ENCODE measurements around the gene KRT222. TPM values are rescaled to one million over a fixed set of nuclear protein-coding genes. Genes with fewer than 3 reads are reported as not detected.

Gene KRT222
- total RNA-seq, 2 donors from 2014 or later = 0.05 to 0.91 TPM

DNA sequence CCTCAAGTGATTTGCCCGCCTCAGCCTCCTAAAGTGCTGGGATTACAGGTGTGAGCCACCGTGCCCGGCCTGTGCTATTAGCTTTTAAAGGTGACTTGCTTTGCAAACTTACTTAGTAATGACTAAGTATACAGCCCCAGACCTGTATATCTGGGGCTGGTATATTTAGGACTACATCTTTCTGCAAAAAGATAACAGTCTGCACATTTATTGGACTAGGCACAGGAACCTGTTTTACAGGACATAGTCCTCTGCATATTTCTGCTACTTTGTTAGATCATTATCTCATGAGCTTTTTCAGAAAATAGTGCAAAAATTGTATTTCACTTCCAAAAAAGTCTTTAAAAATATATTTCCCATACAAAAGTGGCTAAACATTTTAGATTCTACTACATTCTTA is 37.3 kb upstream of the KRT222 start:
- intact Hi-C loops (cut with DNase I) = no loop called here
- Histone ChIP-seq H3K36me3 (no peaks in the 10 kb centered on the region), H3K27ac (no peak overlapping the region), H3K4me3 (no peak overlapping the region), H3K4me1 (replicated peaks) (peaks cover 11% of the 10 kb centered on the region), H3K9me3 (no peaks in the 10 kb centered on the region), H3K27me3 (replicated peaks; ENCODE audit: insufficient read depth) (no peaks in the 10 kb centered on the region)
- 77% methylated on average over 3 of the region's 3 CpGs for WGBS
- DNase-seq (ENCODE audit: low spot score) = no peak
- TF ChIP-seq POLR2AphosphoS5 (IDR thresholded peaks at IDR 0.05) (no peak), POLR2A (IDR thresholded peaks at IDR 0.05) (no peak)

DNA sequence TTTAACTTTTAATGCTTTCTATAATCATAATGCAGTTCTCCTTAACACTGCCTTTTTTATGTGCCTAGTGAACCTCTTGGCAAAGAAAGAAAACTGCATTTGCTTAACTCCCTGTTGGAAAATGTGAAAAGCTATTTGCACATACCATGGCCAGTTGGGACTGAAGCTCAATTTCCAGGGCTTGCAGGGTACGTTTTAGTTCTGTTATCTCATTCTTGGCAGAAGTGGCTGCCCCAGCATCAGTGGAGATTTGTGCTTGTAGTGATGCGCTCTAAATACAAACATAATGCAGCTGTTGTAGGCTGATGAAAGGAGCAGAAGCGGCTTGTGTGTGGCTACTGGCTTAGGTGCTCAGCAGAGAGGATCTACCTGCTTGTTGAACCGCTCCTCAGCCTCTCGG is 34.9 kb upstream of the KRT222 start:
- TF ChIP-seq, protein P1, sequence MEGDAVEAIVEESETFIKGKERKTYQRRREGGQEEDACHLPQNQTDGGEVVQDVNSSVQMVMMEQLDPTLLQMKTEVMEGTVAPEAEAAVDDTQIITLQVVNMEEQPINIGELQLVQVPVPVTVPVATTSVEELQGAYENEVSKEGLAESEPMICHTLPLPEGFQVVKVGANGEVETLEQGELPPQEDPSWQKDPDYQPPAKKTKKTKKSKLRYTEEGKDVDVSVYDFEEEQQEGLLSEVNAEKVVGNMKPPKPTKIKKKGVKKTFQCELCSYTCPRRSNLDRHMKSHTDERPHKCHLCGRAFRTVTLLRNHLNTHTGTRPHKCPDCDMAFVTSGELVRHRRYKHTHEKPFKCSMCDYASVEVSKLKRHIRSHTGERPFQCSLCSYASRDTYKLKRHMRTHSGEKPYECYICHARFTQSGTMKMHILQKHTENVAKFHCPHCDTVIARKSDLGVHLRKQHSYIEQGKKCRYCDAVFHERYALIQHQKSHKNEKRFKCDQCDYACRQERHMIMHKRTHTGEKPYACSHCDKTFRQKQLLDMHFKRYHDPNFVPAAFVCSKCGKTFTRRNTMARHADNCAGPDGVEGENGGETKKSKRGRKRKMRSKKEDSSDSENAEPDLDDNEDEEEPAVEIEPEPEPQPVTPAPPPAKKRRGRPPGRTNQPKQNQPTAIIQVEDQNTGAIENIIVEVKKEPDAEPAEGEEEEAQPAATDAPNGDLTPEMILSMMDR (IDR thresholded peaks at IDR 0.05) = no peak
- no peak for TF ChIP-seq POLR2AphosphoS5 (IDR thresholded peaks at IDR 0.05)
- no peak for TF ChIP-seq POLR2A (IDR thresholded peaks at IDR 0.05)
- Histone ChIP-seq H3K27ac (no peak overlapping the region), H3K4me1 (replicated peaks) (peaks cover 13% of the 10 kb centered on the region), H3K27me3 (replicated peaks; ENCODE audit: insufficient read depth) (no peaks in the 10 kb centered on the region), H3K36me3 (no peaks in the 10 kb centered on the region), H3K9me3 (no peaks in the 10 kb centered on the region), H3K4me3 (no peak overlapping the region)
- DNase-seq (ENCODE audit: low spot score) = no peak
- intact Hi-C loops (cut with DNase I) = no loop called here
- WGBS = 22% methylated on average over 5 of the region's 5 CpGs

DNA sequence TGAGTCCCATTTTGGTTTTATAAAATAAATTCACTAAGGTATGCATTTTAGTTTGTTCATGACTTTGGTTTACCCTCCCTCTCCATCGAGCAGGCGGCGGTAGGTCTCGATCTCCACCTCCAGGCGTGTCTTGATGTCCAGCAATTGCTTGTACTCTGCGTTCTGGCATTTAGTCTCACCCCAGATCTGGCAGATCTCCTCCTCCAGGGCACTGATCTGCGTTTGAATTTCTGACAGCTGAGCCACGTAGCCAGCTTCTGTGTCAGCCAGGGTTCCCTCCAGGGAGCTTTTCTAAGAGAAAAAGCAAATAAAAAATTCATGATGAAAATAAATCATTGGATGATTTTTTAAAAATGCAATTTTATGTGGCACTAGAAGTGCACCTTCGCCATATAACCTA is 34.4 kb upstream of the KRT222 start:
- H3K36me3 ChIP-seq = no peaks in the 10 kb centered on the region
- 14% methylated on average over 9 of the region's 9 CpGs for WGBS
- no peaks in the 10 kb centered on the region for H3K9me3 ChIP-seq
- peaks cover 13% of the 10 kb centered on the region for H3K4me1 ChIP-seq (replicated peaks)
- intact Hi-C loops (cut with DNase I) = no loop called here
- no peaks in the 10 kb centered on the region for H3K27me3 ChIP-seq (replicated peaks; ENCODE audit: insufficient read depth)
- H3K27ac ChIP-seq = no peak overlapping the region
- TF ChIP-seq, protein P1 (IDR thresholded peaks at IDR 0.05) = no peak
- no peak for TF ChIP-seq POLR2AphosphoS5 (IDR thresholded peaks at IDR 0.05)
- no peak for TF ChIP-seq POLR2A (IDR thresholded peaks at IDR 0.05)
- H3K4me3 ChIP-seq = no peak overlapping the region
- peak; percentile 22 for DNase-seq (ENCODE audit: low spot score)

- Histone ChIP-seq H3K4me3 (no peak overlapping the region), H3K27me3 (replicated peaks; ENCODE audit: insufficient read depth) (no peaks in the 10 kb centered on the region), H3K4me1 (replicated peaks) (peaks cover 13% of the 10 kb centered on the region), H3K9me3 (no peaks in the 10 kb centered on the region), H3K36me3 (no peaks in the 10 kb centered on the region), H3K27ac (peak overlapping the region in 1 of 2 donors; percentile 3)
- no peak for TF ChIP-seq POLR2A (IDR thresholded peaks at IDR 0.05)
- no peak for TF ChIP-seq POLR2AphosphoS5 (IDR thresholded peaks at IDR 0.05)
- TF ChIP-seq, protein P1 (IDR thresholded peaks at IDR 0.05) = no peak
- WGBS = 15% methylated on average over 7 of the region's 7 CpGs
- intact Hi-C loops (cut with DNase I) = no loop called here
- no peak for DNase-seq (ENCODE audit: low spot score)
These were observed 32.3 kb upstream of the KRT222 start for GRCh38 chr17:40697297-40697696.

- DNase-seq (ENCODE audit: low spot score) = peak; percentile 63
- H3K36me3 ChIP-seq = no peaks in the 10 kb centered on the region
- TF ChIP-seq POLR2AphosphoS5 (IDR thresholded peaks at IDR 0.05) = peak; percentile 7
- TF ChIP-seq, protein P1 (IDR thresholded peaks at IDR 0.05) = no peak
- H3K4me1 ChIP-seq (replicated peaks) = peaks cover 13% of the 10 kb centered on the region
- no peaks in the 10 kb centered on the region for H3K27me3 ChIP-seq (replicated peaks; ENCODE audit: insufficient read depth)
- 39% methylated on average over 3 of the region's 3 CpGs for WGBS
- H3K9me3 ChIP-seq = no peaks in the 10 kb centered on the region
- no peak overlapping the region for H3K4me3 ChIP-seq
- intact Hi-C loops (cut with DNase I) = no loop called here
- H3K27ac ChIP-seq = peak overlapping the region in 1 of 2 donors; percentile 3
These were observed 31.7 kb upstream of the KRT222 start for GRCh38 chr17:40696651-40697072.

Measured in prostate gland (tissue), 2 donors.